22Rv1 (cell line): ENCODE data around the gene CACNA1C.

Experiments
- CTCF ChIP-seq: fragments of 450-650 bp; IDR thresholded peaks from 2 replicates; pipeline ENCODE4 v1.5.1; 2017; ENCODE audit warnings: mild to moderate bottlenecking
- ZFX ChIP-seq: fragments of 450-650 bp; IDR thresholded peaks from 2 replicates; pipeline ENCODE4 v1.6.1; 2017; ENCODE audit warnings: antibody characterized with exemption, borderline replicate concordance

- TF ChIP-seq CTCF = no peak
- no peak for TF ChIP-seq ZFX
These were observed 137.3 kb downstream of the CACNA1C start for GRCh38 chr12:2190085-2190484.
